Right lobe of liver (tissue), 6 donors: ENCODE results near the gene TCAF1. TPM values are rescaled to one million over a fixed set of nuclear protein-coding genes. Genes with fewer than 3 reads are reported as not detected.

Experiments used
- ATAC-seq, 4 donors: fragments of 200-7000 bp; cut with Tn5 transposase; one replicate each; pipeline ENCODE4 v1.9.1; 2020; ENCODE audit warnings: mild to moderate bottlenecking in 4 of 4, moderate library complexity in 4 of 4
- DNase-seq, 3 donors: peaks; one replicate each; pipeline ENCODE4 v3.0.0-alpha.2; 2020
- H3K27ac ChIP-seq, 3 donors: fragments of 200-600 bp; one replicate each; pipeline ENCODE4 v1.8.0; 2022
- H3K27me3 ChIP-seq, 2 donors: fragments of 200-600 bp; one replicate each; pipeline ENCODE4 v1.8.0; 2022
- H3K36me3 ChIP-seq, 4 donors: fragments of 200-600 bp; sonication (generic) in 1 of 4; one replicate each; pipeline versions ENCODE4 v1.5.1 to v1.8.0; 2017 to 2022; ENCODE audit warnings: control low read depth in 1 of 4
- H3K4me1 ChIP-seq, 4 donors: fragments of 200-600 bp; sonication (generic) in 1 of 4; one replicate each; pipeline versions ENCODE4 v1.5.1 to v1.8.0; 2017 to 2022; ENCODE audit warnings: control low read depth in 1 of 4
- H3K4me3 ChIP-seq, 3 donors: fragments of 200-600 bp; one replicate each; pipeline ENCODE4 v1.8.0; 2022
- H3K9me3 ChIP-seq, 4 donors: fragments of 200-600 bp; sonication (generic) in 1 of 4; one replicate each; pipeline versions ENCODE4 v1.5.1 to v1.8.0; 2017 to 2022; ENCODE audit warnings: control low read depth in 1 of 4
- POLR2A ChIP-seq: fragments of 450-650 bp; IDR thresholded peaks from one replicate; pipeline ENCODE4 v1.6.1; 2017; ENCODE audit warnings: antibody characterized with exemption, mild to moderate bottlenecking
- WGBS: methylation state at CpG from one replicate; pipeline ENCODE4 v1.1.6; 2018; ENCODE audit warnings: low coverage, low lambda C conversion rate; ENCODE audit not compliant: insufficient coverage; ENCODE audit errors: missing lambda C conversion rate; 5-methylcytosine and 5-hydroxymethylcytosine counted together
- intact Hi-C, 2 donors: fragments of 100-400 bp; cut with DNase I; formaldehyde crosslinking; loops; one replicate each; pipeline versions ENCODE4 v1.11.2 to v1.14.1; 2022
- total RNA-seq, 6 experiments: library from RNA; depleted of rRNA in 2 of 6; stranded (reverse); fragments of >200 nt in 2 of 6; fragmentation: NEBNext Ultra II Directional in 3 of 6; extraction: Animal tissue kit (Norgen Biotek cat#: 25700) in 3 of 6; gene quantifications; one replicate each; pipeline versions ENCODE4 v1.1.0 to v1.2.4, GENCODE V29; 2016 to 2023
- TF ChIP-seq, protein P1 (sequence below), 4 donors: fragments of 200-600 bp in 3 of 4; fragments of 450-650 bp in 1 of 4; IDR thresholded peaks; one replicate each; pipeline versions ENCODE4 v1.5.1 to v1.8.0; 2016 to 2022; ENCODE audit warnings: antibody characterized with exemption in 4 of 4, mild to moderate bottlenecking in 2 of 4
- donor health status: DM: no; HTN: yes; CAD: no.
- donor health status: DM: no; HTN: no; CAD: no.
- donor health status: DM: no; HTN: no; CAD: no.
- donor health status: DM: no; HTN: yes; CAD: no.
- donor health status: DM: no; HTN: yes; CAD: no.

TCAF1 gene
- total RNA-seq, 6 experiments from 2014 or later: 31.6 to 52.9 (median 45.8) TPM

DNA sequence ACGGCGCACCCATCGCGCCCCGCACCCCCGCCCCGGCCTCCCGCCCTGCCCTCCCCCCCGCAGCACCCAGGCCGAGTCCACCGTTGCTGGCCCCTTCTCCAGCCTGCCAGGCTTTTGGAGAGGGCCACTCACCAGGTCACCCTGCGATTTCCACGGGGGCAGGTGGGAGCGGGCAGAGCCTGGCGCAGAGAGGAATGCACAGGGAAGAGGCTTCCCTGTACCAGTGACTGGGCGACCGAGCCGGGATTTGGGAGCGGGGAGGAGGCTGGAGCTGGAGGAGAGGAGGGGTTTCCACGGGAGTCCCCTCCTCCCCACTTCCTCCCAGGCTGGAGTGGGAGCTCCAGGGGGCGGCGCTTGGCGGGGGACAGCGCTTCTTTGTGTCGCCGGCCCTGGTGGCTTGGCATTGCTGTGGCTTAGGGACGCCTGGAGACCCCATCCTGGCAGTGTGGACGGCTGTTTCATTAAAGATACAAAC, 19.3 kb downstream of the TCAF1 start:
- Histone ChIP-seq H3K36me3 (no peaks in the 10 kb centered on the region), H3K4me1 (peaks cover 0 to 12% (median 0%) of the 10 kb centered on the region in 4 donors), H3K27ac (peak overlapping the region; percentile 75 to 80 (median 76)), H3K4me3 (peak overlapping the region; percentile 60 to 65 (median 62)), H3K9me3 (no peaks in the 10 kb centered on the region), H3K27me3 (no peaks in the 10 kb centered on the region)
- TF ChIP-seq POLR2A: no peak
- TF ChIP-seq, protein P1, sequence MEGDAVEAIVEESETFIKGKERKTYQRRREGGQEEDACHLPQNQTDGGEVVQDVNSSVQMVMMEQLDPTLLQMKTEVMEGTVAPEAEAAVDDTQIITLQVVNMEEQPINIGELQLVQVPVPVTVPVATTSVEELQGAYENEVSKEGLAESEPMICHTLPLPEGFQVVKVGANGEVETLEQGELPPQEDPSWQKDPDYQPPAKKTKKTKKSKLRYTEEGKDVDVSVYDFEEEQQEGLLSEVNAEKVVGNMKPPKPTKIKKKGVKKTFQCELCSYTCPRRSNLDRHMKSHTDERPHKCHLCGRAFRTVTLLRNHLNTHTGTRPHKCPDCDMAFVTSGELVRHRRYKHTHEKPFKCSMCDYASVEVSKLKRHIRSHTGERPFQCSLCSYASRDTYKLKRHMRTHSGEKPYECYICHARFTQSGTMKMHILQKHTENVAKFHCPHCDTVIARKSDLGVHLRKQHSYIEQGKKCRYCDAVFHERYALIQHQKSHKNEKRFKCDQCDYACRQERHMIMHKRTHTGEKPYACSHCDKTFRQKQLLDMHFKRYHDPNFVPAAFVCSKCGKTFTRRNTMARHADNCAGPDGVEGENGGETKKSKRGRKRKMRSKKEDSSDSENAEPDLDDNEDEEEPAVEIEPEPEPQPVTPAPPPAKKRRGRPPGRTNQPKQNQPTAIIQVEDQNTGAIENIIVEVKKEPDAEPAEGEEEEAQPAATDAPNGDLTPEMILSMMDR (IDR thresholded peaks at IDR 0.05): no peak
- intact Hi-C loops: no loop called here
- 0% methylated on average over 14 of the region's 28 CpGs for WGBS
- peak; percentile 81 to 84 (median 82) for DNase-seq
- peak; percentile 91 to 95 (median 93) for ATAC-seq

DNA sequence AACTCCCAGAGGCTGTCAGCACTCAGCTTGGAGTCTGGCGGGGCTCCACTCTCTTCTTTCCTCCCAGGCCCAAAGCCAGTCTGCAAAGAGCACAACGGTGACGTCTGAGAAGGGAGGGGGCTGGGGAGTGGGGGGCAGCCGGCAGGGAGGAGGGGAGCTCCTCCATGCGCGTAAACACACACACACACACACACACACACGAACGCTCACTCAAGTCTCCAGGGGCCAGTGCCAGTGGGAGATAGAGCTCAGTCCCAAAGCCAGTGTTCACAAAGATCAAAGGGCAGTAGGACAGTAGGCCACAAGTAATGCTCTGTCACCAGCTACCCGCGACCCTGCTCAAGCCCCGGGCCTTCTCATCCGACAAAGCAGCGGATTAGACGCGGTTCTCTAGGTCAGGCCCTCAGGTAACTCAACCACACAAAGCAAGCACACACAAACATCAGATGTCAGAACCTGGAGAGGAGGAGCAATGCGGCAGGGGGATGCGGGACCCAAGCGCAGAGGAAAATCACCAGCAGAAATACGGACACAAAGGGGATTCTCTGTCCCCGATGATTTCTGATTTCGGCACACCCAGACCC, 19.9 kb downstream of the TCAF1 start:
- TF ChIP-seq, protein P1 (IDR thresholded peaks at IDR 0.05): no peak
- no peak for TF ChIP-seq POLR2A
- no peaks in the 10 kb centered on the region for H3K36me3 ChIP-seq
- ATAC-seq: peak; percentile 82 to 89 (median 88)
- peak overlapping the region; percentile 60 to 65 (median 62) for H3K4me3 ChIP-seq
- H3K9me3 ChIP-seq: no peaks in the 10 kb centered on the region
- 7% methylated on average over 3 of the region's 21 CpGs for WGBS
- H3K4me1 ChIP-seq: peaks cover 0 to 12% (median 0%) of the 10 kb centered on the region in 4 donors
- H3K27me3 ChIP-seq: no peaks in the 10 kb centered on the region
- intact Hi-C loops: no loop called here
- H3K27ac ChIP-seq: peak overlapping the region; percentile 75 to 80 (median 76)
- peak; percentile 42 to 74 (median 66) for DNase-seq

DNA sequence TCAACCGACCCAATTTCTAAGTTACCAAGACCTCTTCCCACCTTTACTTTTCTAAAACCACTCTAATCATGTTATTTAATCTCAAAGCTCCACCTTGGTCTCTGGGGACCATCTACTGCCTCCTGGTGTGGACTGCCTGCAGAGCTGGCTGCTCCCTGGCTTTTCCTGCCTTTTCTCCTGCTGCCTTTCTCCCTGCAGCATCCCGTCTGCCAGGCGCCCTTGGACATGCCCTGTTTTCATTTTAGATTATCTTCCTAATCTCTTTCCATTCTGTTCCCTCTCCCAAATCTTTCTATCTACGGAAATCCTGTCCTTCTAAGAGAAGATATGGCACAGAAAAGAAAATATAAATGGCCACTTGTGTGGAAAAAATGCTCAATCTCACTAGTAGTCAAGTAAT, 23.1 kb downstream of the TCAF1 start:
- TF ChIP-seq POLR2A: no peak
- TF ChIP-seq, protein P1 (IDR thresholded peaks at IDR 0.05): no peak
- peaks cover 0 to 7% (median 4%) of the 10 kb centered on the region in 4 donors for H3K36me3 ChIP-seq
- no peak for ATAC-seq
- DNase-seq: no peak
- no peak overlapping the region for H3K27ac ChIP-seq
- peaks cover 0 to 12% (median 0%) of the 10 kb centered on the region in 4 donors for H3K4me1 ChIP-seq
- intact Hi-C loops: no loop called here
- H3K9me3 ChIP-seq: no peaks in the 10 kb centered on the region
- H3K4me3 ChIP-seq: no peak overlapping the region
- WGBS: 71% methylated on average over 4 of the region's 4 CpGs
- H3K27me3 ChIP-seq: no peaks in the 10 kb centered on the region

DNA sequence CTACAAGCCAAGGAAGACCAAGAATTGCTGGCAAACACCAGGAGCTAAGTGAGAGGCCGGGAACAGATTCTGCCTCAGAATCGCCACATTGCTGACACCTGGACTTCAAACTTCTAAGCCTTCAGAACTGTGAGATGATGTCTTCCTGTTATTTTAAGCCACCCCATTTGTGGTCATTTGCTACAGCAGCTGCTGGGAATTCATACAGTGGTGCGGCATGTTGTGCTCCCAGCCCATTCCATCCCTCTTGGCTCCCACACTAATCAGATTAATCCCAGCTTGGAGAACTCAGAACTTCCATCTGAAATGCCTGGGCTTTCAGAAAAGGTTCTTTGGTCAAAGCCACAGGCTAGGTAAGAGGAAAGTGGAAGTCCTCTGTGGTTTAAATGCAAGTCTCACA, 24.9 kb downstream of the TCAF1 start:
- ATAC-seq: no peak
- Histone ChIP-seq H3K9me3 (no peaks in the 10 kb centered on the region), H3K36me3 (peaks cover 0 to 7% (median 4%) of the 10 kb centered on the region in 4 donors), H3K4me3 (no peak overlapping the region), H3K27ac (no peak overlapping the region), H3K4me1 (peaks cover 0 to 8% (median 0%) of the 10 kb centered on the region in 4 donors), H3K27me3 (no peaks in the 10 kb centered on the region)
- intact Hi-C loops: no loop called here
- 90% methylated on average over 2 of the region's 3 CpGs for WGBS
- TF ChIP-seq, protein P1 (IDR thresholded peaks at IDR 0.05): no peak
- no peak for TF ChIP-seq POLR2A
- no peak for DNase-seq
